IMR-90 (cell line): Measurements from ENCODE around the gene F11. TPM values are rescaled to one million over a fixed set of nuclear protein-coding genes. Genes with fewer than 3 reads are reported as not detected.

ENCODE experiments used
- ATAC-seq: fragments of 200-7000 bp; cut with Tn5 transposase; 2 replicates; pipeline ENCODE4 v1.9.1; 2020; ENCODE audit warnings: low read depth, mild to moderate bottlenecking, moderate library complexity
- BruUV-seq: library from RNA; stranded (reverse); fragments of 400-500 nt; replicated peaks from 2 replicates; lab custom pipeline; 2021; lab: Mats Ljungman, UMichigan
- CTCF ChIA-PET: fragments of 300-600 bp; formaldehyde crosslinking; extraction: SDS; loops from one replicate; lab custom pipeline; 2021; ENCODE audit warnings: antibody characterized with exemption; lab: Yijun Ruan, JAX
- POLR2A ChIA-PET: fragments of 300-600 bp; sonication (Branson Sonifier 250); formaldehyde crosslinking; loops from one replicate; lab custom pipeline; 2022; ENCODE audit warnings: antibody characterized with exemption; ENCODE audit not compliant: unreplicated experiment; lab: Charles Lee
- DNase-seq: peaks from one replicate; pipeline ENCODE4 v3.0.0; 2013
- H2AFZ ChIP-seq: replicated peaks from 2 replicates; pipeline ENCODE3; 2013; ENCODE audit warnings: low read length, mild to moderate bottlenecking; ENCODE audit not compliant: poor library complexity
- H2AK5ac ChIP-seq: 2 replicates; pipeline ENCODE4 v1.6.1; 2013; ENCODE audit warnings: low read depth, low read length, inconsistent platforms
- H2AK9ac ChIP-seq: replicated peaks from 2 replicates; pipeline ENCODE3; 2013; ENCODE audit warnings: mild to moderate bottlenecking, low read depth, low read length, moderate library complexity; ENCODE audit not compliant: poor library complexity
- H2BK120ac ChIP-seq: 2 replicates; pipeline ENCODE4 v1.6.1; 2013; ENCODE audit warnings: low read depth, low read length, inconsistent platforms
- H2BK15ac ChIP-seq: 3 replicates; pipeline ENCODE4 v1.6.1; 2013; ENCODE audit warnings: low read depth, low read length, inconsistent platforms
- H2BK20ac ChIP-seq: 2 replicates; pipeline ENCODE4 v1.6.1; 2013; ENCODE audit warnings: low read depth, mild to moderate bottlenecking, inconsistent platforms, low read length, moderate library complexity
- H2BK5ac ChIP-seq: 2 replicates; pipeline ENCODE4 v1.6.1; 2013; ENCODE audit warnings: mild to moderate bottlenecking, low read depth, low read length, inconsistent platforms; ENCODE audit not compliant: poor library complexity, severe bottlenecking
- H3K14ac ChIP-seq: replicated peaks from 2 replicates; pipeline ENCODE4 v1.6.1; 2013; ENCODE audit warnings: low read depth, low read length, inconsistent platforms
- H3K18ac ChIP-seq: 2 replicates; pipeline ENCODE4 v1.6.1; 2013; ENCODE audit warnings: low read depth, low read length, control low read depth
- H3K23ac ChIP-seq: 2 replicates; pipeline ENCODE4 v1.6.1; 2013; ENCODE audit warnings: low read depth, low read length, inconsistent platforms
- H3K27ac ChIP-seq: 2 replicates; pipeline ENCODE4 v1.5.1; 2013; ENCODE audit warnings: mild to moderate bottlenecking, control low read depth, low read length; ENCODE audit not compliant: insufficient read depth
- H3K27me3 ChIP-seq: 2 replicates; pipeline ENCODE4 v1.6.1; 2013; ENCODE audit warnings: low read length; ENCODE audit not compliant: control insufficient read depth, insufficient read depth
- H3K36me3 ChIP-seq: 2 replicates; pipeline ENCODE4 v1.6.1; 2013; ENCODE audit warnings: low read length, mixed read lengths; ENCODE audit not compliant: control insufficient read depth, insufficient read depth
- H3K4ac ChIP-seq: 2 replicates; pipeline ENCODE4 v1.6.1; 2013; ENCODE audit warnings: low read depth, low read length, inconsistent platforms
- H3K4me1 ChIP-seq: 2 replicates; pipeline ENCODE4 v1.6.1; 2013; ENCODE audit warnings: low read length, mixed read lengths; ENCODE audit not compliant: control insufficient read depth, insufficient read depth
- H3K4me2 ChIP-seq: 2 replicates; pipeline ENCODE4 v1.6.1; 2013; ENCODE audit warnings: low read depth, mild to moderate bottlenecking, control low read depth, low read length, moderate library complexity
- H3K4me3 ChIP-seq: 2 replicates; pipeline ENCODE4 v1.5.1; 2013; ENCODE audit warnings: low read depth, mild to moderate bottlenecking, control low read depth, low read length, moderate library complexity; ENCODE audit not compliant: insufficient read depth
- H3K56ac ChIP-seq: 2 replicates; pipeline ENCODE4 v1.6.1; 2013; ENCODE audit warnings: low read length, inconsistent platforms; ENCODE audit not compliant: insufficient read depth; ENCODE audit errors: extremely low read depth
- H3K79me1 ChIP-seq, 2 experiments: 2 replicates each; pipeline ENCODE4 v1.6.1; 2013; ENCODE audit warnings: low read length in 2 of 2, inconsistent platforms in 1 of 2, low read depth in 1 of 2
- H3K9ac ChIP-seq: 2 replicates; pipeline ENCODE4 v1.6.1; 2013; ENCODE audit warnings: low read depth, low read length, control low read depth
- H3K9me1 ChIP-seq: 2 replicates; pipeline ENCODE4 v1.6.1; 2013; ENCODE audit warnings: low read length, inconsistent platforms; ENCODE audit not compliant: insufficient read depth
- H3K9me3 ChIP-seq: 2 replicates; pipeline ENCODE4 v1.6.1; 2013; ENCODE audit warnings: low read length; ENCODE audit not compliant: control insufficient read depth, insufficient read depth
- H4K20me1 ChIP-seq: 2 replicates; pipeline ENCODE4 v1.6.1; 2013; ENCODE audit warnings: low read length, inconsistent platforms; ENCODE audit not compliant: insufficient read depth
- H4K5ac ChIP-seq: 2 replicates; pipeline ENCODE4 v1.6.1; 2013; ENCODE audit warnings: mild to moderate bottlenecking, low read depth, low read length, control low read depth
- H4K8ac ChIP-seq, 2 experiments: 2 replicates each; pipeline ENCODE4 v1.6.1; 2013; ENCODE audit warnings: low read depth in 2 of 2, low read length in 2 of 2, control low read depth in 1 of 2, inconsistent platforms in 1 of 2
- H4K91ac ChIP-seq: 2 replicates; pipeline ENCODE4 v1.6.1; 2013; ENCODE audit warnings: low read depth, low read length, inconsistent platforms; ENCODE audit not compliant: insufficient read depth
- CEBPB ChIP-seq: IDR thresholded peaks from 2 replicates; pipeline ENCODE4 v1.6.1; 2012; ENCODE audit warnings: low read depth, low read length, improper control_type of control experiment
- CHD1 ChIP-seq: IDR thresholded peaks from 2 replicates; pipeline ENCODE4 v1.6.1; 2012; ENCODE audit warnings: low read depth, low read length, improper control_type of control experiment
- MAFK ChIP-seq: IDR thresholded peaks from 2 replicates; pipeline ENCODE4 v1.6.1; 2012; ENCODE audit warnings: low read depth, low read length, improper control_type of control experiment
- MXI1 ChIP-seq: IDR thresholded peaks from 2 replicates; pipeline ENCODE4 v1.6.1; 2012; ENCODE audit warnings: low read depth, mild to moderate bottlenecking, low read length, moderate library complexity, borderline replicate concordance
- NFE2L2 ChIP-seq: fragments of 150-350 bp; IDR thresholded peaks from 2 replicates; pipeline ENCODE4 v1.6.1; 2016; ENCODE audit warnings: low read depth, mild to moderate bottlenecking, low read length
- RAD21 ChIP-seq: IDR thresholded peaks from 2 replicates; pipeline ENCODE4 v1.6.1; 2012; ENCODE audit warnings: low read length, improper control_type of control experiment
- RCOR1 ChIP-seq: IDR thresholded peaks from 2 replicates; pipeline ENCODE4 v1.6.1; 2012; ENCODE audit warnings: mild to moderate bottlenecking, low read length, improper control_type of control experiment; ENCODE audit not compliant: insufficient replicate concordance
- SMC3 ChIP-seq: fragments of 150-350 bp; IDR thresholded peaks from 2 replicates; pipeline ENCODE4 v1.6.1; 2016; ENCODE audit warnings: low read depth, mild to moderate bottlenecking, antibody characterized with exemption, low read length, moderate library complexity
- WGBS, 2 experiments: methylation state at CpG; one replicate each; pipeline versions ENCODE4 v1.1.5 to v1.1.7; 2013; ENCODE audit warnings: missing lambda C conversion rate in 2 of 2; ENCODE audit not compliant: insufficient read length in 1 of 2; ENCODE audit errors: extremely low coverage in 2 of 2; 5-methylcytosine and 5-hydroxymethylcytosine counted together
- dilution Hi-C: fragments of 300-500 bp; cut with HindIII; formaldehyde crosslinking; loops from one replicate; pipeline ENCODE4 v1.14.3; 2018; ENCODE audit warnings: low sequenced_read_pairs; ENCODE audit not compliant: unreplicated experiment
- in situ Hi-C: fragments of 300-500 bp; cut with MboI; formaldehyde crosslinking; loops from 3 replicates; pipeline ENCODE4 v1.14.3; 2019; ENCODE audit warnings: low sequenced_read_pairs, inconsistent platforms, mixed read lengths
- intact Hi-C: fragments of 100-400 bp; cut with micrococcal nuclease; formaldehyde crosslinking; loops from 2 replicates; pipeline ENCODE4 v1.10.0; 2022
- polyA plus RNA-seq, 3 experiments: library from polyadenylated mRNA; depleted of rRNA; stranded (reverse); fragments of >200 nt; gene quantifications; 2 replicates each; pipeline ENCODE4 v1.2.3, GENCODE V29; 2012; ENCODE audit warnings: low replicate concordance in 1 of 3
- total RNA-seq: library from RNA; depleted of rRNA; stranded (reverse); fragments of >200 nt; gene quantifications from 2 replicates; pipeline ENCODE4 v1.2.3, GENCODE V29; 2012

F11 gene
- total and polyA plus RNA-seq, 2 of the 4 experiments (the other 2 are of a cell fraction) = not detected

GRCh38 chr4:186260504-186261448 lies 5.2 kb upstream of the F11 start:
- TF ChIP-seq CHD1 (no peak), SMC3 (no peak), NFE2L2 (no peak), CEBPB (no peak), MXI1 (no peak), RCOR1 (no peak), MAFK (no peak), RAD21 (no peak)
- dilution Hi-C loops = no loop called here
- WGBS, 2 experiments = 100% methylated on average over 1 of the region's 12 CpGs; no CpG with 5 or more reads in 1 of the 2 experiments

More at GRCh38 chr4:186260504-186261448, 5.2 kb upstream of the F11 start:
- no peak overlapping the region; the same call in 1 of the 2 replicates for H4K5ac ChIP-seq
- no peaks in the 10 kb centered on the region for H3K79me1 ChIP-seq
- H3K23ac ChIP-seq = no peak overlapping the region
- ChIA-PET CTCF (no interaction called here), POLR2A (no interaction called here)
- peak overlapping the region; percentile 0; the same call in 1 of the 2 replicates for H3K18ac ChIP-seq
- H4K91ac ChIP-seq = no peak overlapping the region
- H4K20me1 ChIP-seq = no peaks in the 10 kb centered on the region
- no peak overlapping the region for H3K56ac ChIP-seq
- H2BK5ac ChIP-seq = no peak overlapping the region
- no peaks in the 10 kb centered on the region for H3K27me3 ChIP-seq
- no peak overlapping the region for H2AK9ac ChIP-seq
- in situ Hi-C loops (no loop called here), intact Hi-C loops (no loop called here)
- no peak overlapping the region for H2BK15ac ChIP-seq
- H2AFZ ChIP-seq = no peak overlapping the region
- H3K4me3 ChIP-seq = no peak overlapping the region
- H3K14ac ChIP-seq = 0 out of 2 replicates have a peak overlapping the region, but pooled peaks have one; percentile 53
- H3K36me3 ChIP-seq = no peaks in the 10 kb centered on the region
- ATAC-seq = peak; percentile 60
- no peak overlapping the region for H3K4ac ChIP-seq
- peak overlapping the region; percentile 29; the same call in 1 of the 2 replicates for H2BK120ac ChIP-seq
- peak; percentile 69 for DNase-seq
- H4K8ac ChIP-seq = no peak overlapping the region
- no peak overlapping the region for H3K4me2 ChIP-seq
- peaks cover 4% of the 10 kb centered on the region; the same call in 1 of the 2 replicates for H3K9me1 ChIP-seq
- no TSS peak for BruUV-seq
- peak overlapping the region; percentile 32; the same call in 1 of the 2 replicates for H2BK20ac ChIP-seq
- no peaks in the 10 kb centered on the region for H3K9me3 ChIP-seq
- no peak overlapping the region for H3K9ac ChIP-seq
- peak overlapping the region; percentile 46; the same call in 1 of the 2 replicates for H2AK5ac ChIP-seq
- peak overlapping the region; percentile 38; the same call in 1 of the 2 replicates for H3K27ac ChIP-seq
- peaks cover 5% of the 10 kb centered on the region; the same call in 1 of the 2 replicates for H3K4me1 ChIP-seq
